GM12878 (cell line): ENCODE results near the gene HSPBAP1. TPM values are rescaled to one million over a fixed set of nuclear protein-coding genes. Genes with fewer than 3 reads are reported as not detected.

Source experiments
- ATAC-seq: fragments of 200-7000 bp; cut with Tn5 transposase; 3 replicates; pipeline ENCODE4 v1.9.1; 2020; ENCODE audit warnings: mild to moderate bottlenecking, moderate library complexity
- BruUV-seq: library from RNA; stranded (reverse); fragments of 400-500 nt; replicated peaks from 2 replicates; lab custom pipeline; 2021; lab: Mats Ljungman, UMichigan
- CTCF ChIA-PET: fragments of 300-600 bp; sonication (Branson Sonifier 250); formaldehyde crosslinking; extraction: SDS; loops from one replicate; lab custom pipeline; 2021; ENCODE audit warnings: inconsistent platforms; lab: Yijun Ruan, JAX
- POLR2A ChIA-PET: fragments of 350-600 bp; formaldehyde crosslinking; extraction: SDS; loops from one replicate; lab custom pipeline; 2021; ENCODE audit warnings: inconsistent platforms; lab: Charles Lee
- RAD21 ChIA-PET: fragments of 300-600 bp; sonication (Branson Sonifier 250); formaldehyde crosslinking; loops from one replicate; lab custom pipeline; 2023; ENCODE audit warnings: antibody characterized with exemption; ENCODE audit not compliant: unreplicated experiment; lab: Charles Lee
- SMC1A ChIA-PET: fragments of 300-600 bp; sonication (Branson Sonifier 250); formaldehyde crosslinking; loops from one replicate; lab custom pipeline; 2023; ENCODE audit not compliant: unreplicated experiment, uncharacterized antibody; lab: Charles Lee
- DNase-seq: peaks from one replicate; pipeline ENCODE4 v3.0.0-alpha.2; 2011; ENCODE audit warnings: low read depth, low spot score
- FAIRE-seq: peaks from 3 replicates; lab custom pipeline; 2011; peaks lifted over from hg19 to GRCh38; lab: Jason Lieb, UNC
- H2AFZ ChIP-seq: 2 replicates; pipeline ENCODE4 v1.6.0; 2011; ENCODE audit warnings: low read depth, low read length, control low read depth; ENCODE audit not compliant: control insufficient read depth
- H3K27ac ChIP-seq: 2 replicates; pipeline ENCODE4 v1.5.1; 2011; ENCODE audit warnings: control low read depth; ENCODE audit not compliant: control insufficient read depth, insufficient read depth
- H3K27me3 ChIP-seq, 2 experiments: replicated peaks in 1 of 2; 2 replicates each; pipeline versions ENCODE4 v1.6.0 to v1.6.1; 2011; ENCODE audit warnings: low read length in 1 of 2; ENCODE audit not compliant: control insufficient read depth in 2 of 2, insufficient read depth in 2 of 2
- H3K36me3 ChIP-seq, 2 experiments: 2 replicates each; pipeline ENCODE4 v1.5.1; 2011; ENCODE audit warnings: low read length in 1 of 2; ENCODE audit not compliant: control insufficient read depth in 2 of 2, insufficient read depth in 2 of 2
- H3K4me1 ChIP-seq: 2 replicates; pipeline ENCODE4 v1.6.1; 2011; ENCODE audit warnings: mild to moderate bottlenecking, low read length, moderate library complexity, mixed read lengths; ENCODE audit not compliant: control insufficient read depth, insufficient read depth
- H3K4me2 ChIP-seq: 2 replicates; pipeline ENCODE4 v1.6.0; 2011; ENCODE audit warnings: control low read depth; ENCODE audit not compliant: control insufficient read depth, insufficient read depth
- H3K4me3 ChIP-seq: fragments of 200-600 bp; sonication (generic); 2 replicates; pipeline ENCODE4 v1.5.1; 2016
- H3K79me2 ChIP-seq: 2 replicates; pipeline ENCODE4 v1.6.0; 2011; ENCODE audit warnings: low read length; ENCODE audit not compliant: control insufficient read depth, insufficient read depth
- H3K9ac ChIP-seq: 2 replicates; pipeline ENCODE4 v1.8.0; 2011; ENCODE audit warnings: low read length, control low read depth, mixed read lengths; ENCODE audit not compliant: control insufficient read depth, insufficient read depth
- H3K9me3 ChIP-seq: replicated peaks from 3 replicates; pipeline ENCODE4 v1.5.1; 2011; ENCODE audit warnings: mild to moderate bottlenecking, low read length; ENCODE audit not compliant: control insufficient read depth, insufficient read depth
- H4K20me1 ChIP-seq: 2 replicates; pipeline ENCODE4 v1.6.0; 2011; ENCODE audit not compliant: control insufficient read depth, insufficient read depth
- BCL11A ChIP-seq: IDR thresholded peaks from 2 replicates; pipeline ENCODE4 v1.6.1; 2011; ENCODE audit warnings: low read depth, low read length
- E2F8 ChIP-seq: fragments of 450-650 bp; IDR thresholded peaks from 2 replicates; pipeline ENCODE4 v1.6.1; 2018; ENCODE audit warnings: mild to moderate bottlenecking, low read depth, moderate library complexity; ENCODE audit not compliant: partially characterized antibody
- FOS ChIP-seq: IDR thresholded peaks from 3 replicates; pipeline ENCODE4 v1.6.1; 2011; ENCODE audit warnings: borderline replicate concordance; ENCODE audit not compliant: insufficient read length; ENCODE audit errors: extremely low read depth
- FOXM1 ChIP-seq: IDR thresholded peaks from 2 replicates; pipeline ENCODE4 v1.6.1; 2012; ENCODE audit warnings: low read depth, mild to moderate bottlenecking, inconsistent platforms, low read length, moderate library complexity
- HDAC6 ChIP-seq: fragments of 200-600 bp; sonication (generic); IDR thresholded peaks from one replicate; pipeline ENCODE4 v1.8.0; 2017; ENCODE audit warnings: antibody characterized with exemption; ENCODE audit not compliant: unreplicated experiment
- MAX ChIP-seq: IDR thresholded peaks from 2 replicates; pipeline ENCODE4 v1.6.1; 2012; ENCODE audit warnings: low read depth, low read length, improper control_type of control experiment
- MTA2 ChIP-seq: fragments of 450-650 bp; IDR thresholded peaks from 2 replicates; pipeline ENCODE4 v1.6.1; 2016; ENCODE audit warnings: low read depth, mild to moderate bottlenecking, moderate library complexity
- MXI1 ChIP-seq: fragments of 150-350 bp; IDR thresholded peaks from 2 replicates; pipeline ENCODE4 v1.6.1; 2011; ENCODE audit warnings: low read depth, mild to moderate bottlenecking, inconsistent platforms, low read length, improper control_type of control experiment
- MYB ChIP-seq: fragments of 150-350 bp; IDR thresholded peaks from 2 replicates; pipeline ENCODE4 v1.6.1; 2014; ENCODE audit warnings: mild to moderate bottlenecking, low read depth, low read length, borderline replicate concordance
- NBN ChIP-seq: fragments of 450-650 bp; IDR thresholded peaks from 2 replicates; pipeline ENCODE4 v1.6.1; 2016
- NFIC ChIP-seq: IDR thresholded peaks from 2 replicates; pipeline ENCODE4 v1.6.1; 2012; ENCODE audit warnings: low read depth, mild to moderate bottlenecking, inconsistent platforms, low read length, moderate library complexity
- NRF1 ChIP-seq: conservative IDR thresholded peaks from 2 replicates; pipeline ENCODE4 v1.6.1; 2011; ENCODE audit warnings: mild to moderate bottlenecking, low read depth, low read length, improper control_type of control experiment
- RFX5 ChIP-seq: IDR thresholded peaks from 2 replicates; pipeline ENCODE4 v1.6.1; 2011; ENCODE audit warnings: low read depth, low read length, improper control_type of control experiment
- RUNX3 ChIP-seq: IDR thresholded peaks from 2 replicates; pipeline ENCODE4 v1.6.1; 2012; ENCODE audit warnings: low read length, inconsistent platforms
- SMARCA5 ChIP-seq: fragments of 450-650 bp; IDR thresholded peaks from 2 replicates; pipeline ENCODE4 v1.6.1; 2017; ENCODE audit warnings: mild to moderate bottlenecking
- SP1 ChIP-seq: IDR thresholded peaks from one replicate; pipeline ENCODE4 v1.6.1; 2011; ENCODE audit warnings: low read depth, low read length
- SREBF2 ChIP-seq: IDR thresholded peaks from 2 replicates; pipeline ENCODE4 v1.6.1; 2012; ENCODE audit warnings: mild to moderate bottlenecking, low read length
- TAF1 ChIP-seq: IDR thresholded peaks from 2 replicates; pipeline ENCODE4 v1.6.1; 2011; ENCODE audit warnings: mild to moderate bottlenecking, low read depth, low read length, borderline replicate concordance
- ZNF274 ChIP-seq: IDR thresholded peaks from one replicate; pipeline ENCODE4 v1.8.0; 2011; ENCODE audit not compliant: insufficient read length, insufficient read depth
- WGBS: methylation state at CpG from one replicate; pipeline ENCODE4 v1.1.6; 2016; ENCODE audit warnings: low lambda C conversion rate; ENCODE audit not compliant: insufficient replicate concordance, insufficient coverage; ENCODE audit errors: missing lambda C conversion rate; 5-methylcytosine and 5-hydroxymethylcytosine counted together
- in situ Hi-C: fragments of 300-500 bp; cut with MboI; formaldehyde crosslinking; loops from 9 replicates; pipeline ENCODE4 v1.14.3; 2018; ENCODE audit warnings: mixed read lengths
- intact Hi-C: fragments of 100-400 bp; cut with micrococcal nuclease; formaldehyde crosslinking; loops from one replicate; pipeline ENCODE4 v1.14.2; 2022; ENCODE audit not compliant: unreplicated experiment
- polyA plus RNA-seq, 11 experiments: library from polyadenylated mRNA; depleted of rRNA in 4 of 11; unstranded in 6 of 11; stranded (reverse) in 5 of 11; fragments of >200 nt; fragmentation: Nextera tagmentation in 4 of 11; fragmentation: Illumina TruSeq in 1 of 11; extraction: Ambion mirVana in 4 of 11; extraction: Trizol in 1 of 11; gene quantifications; 1 replicate in 1 of 11; 2 replicates in 10 of 11; pipeline versions ENCODE4 v1.2.1 to v1.2.3, GENCODE V29; 2011 to 2016; ENCODE audit warnings: inconsistent platforms in 2 of 11, missing spikeins in 2 of 11, low read depth in 1 of 11
- total RNA-seq, 4 experiments: library from RNA; depleted of rRNA in 3 of 4; stranded (reverse); fragments of >200 nt in 3 of 4; fragmentation: Illumina TruSeq in 1 of 4; extraction: Trizol in 1 of 4; gene quantifications; 2 replicates each; pipeline versions ENCODE4 v1.2.1 to v1.2.3, GENCODE V29; 2013 to 2021

The HSPBAP1 gene
- total and polyA plus RNA-seq, 10 of the 15 experiments (the other 5 are each of a cell fraction or from before 2014, with no cell fraction given) = 3.2 to 10.3 (median 7.9) TPM

GRCh38 chr3:122810734-122811133, 17.1 kb upstream of the HSPBAP1 start:
- DNase-seq (no peak), ATAC-seq (no peak), FAIRE-seq (no peak)
- intact Hi-C loops (no loop called here), in situ Hi-C loops (no loop called here)
- RAD21 ChIA-PET = no interaction called here
- CTCF ChIA-PET = interaction anchor here (1.0 kb wide), 1 partner anchor 35 kb away, joined by 3 read pairs; no protein-coding TSS in a partner anchor
- H3K9ac ChIP-seq = no peak overlapping the region
- H3K9me3 ChIP-seq = no peaks in the 10 kb centered on the region
- no peaks in the 10 kb centered on the region for H3K4me1 ChIP-seq
- H4K20me1 ChIP-seq = no peaks in the 10 kb centered on the region
- no peaks in the 10 kb centered on the region for H3K27me3 ChIP-seq
- H3K4me2 ChIP-seq = no peak overlapping the region
- no peaks in the 10 kb centered on the region for H3K79me2 ChIP-seq
- no TSS peak for BruUV-seq
- H3K4me3 ChIP-seq = no peak overlapping the region
- POLR2A ChIA-PET = no interaction called here
- H2AFZ ChIP-seq = no peak overlapping the region
- H3K36me3 ChIP-seq = no peaks in the 10 kb centered on the region
- SMC1A ChIA-PET = interaction anchor here (1.0 kb wide), 1 partner anchor 14 kb away, joined by 3 read pairs; no protein-coding TSS in a partner anchor
- H3K27ac ChIP-seq = no peak overlapping the region
- TF ChIP-seq RUNX3 (no peak), FOXM1 (no peak), FOS (no peak), HDAC6 (no peak), TAF1 (no peak)

- intact Hi-C loops = no loop called here
- in situ Hi-C loops = no loop called here
- no peaks in the 10 kb centered on the region for H3K4me1 ChIP-seq
- CTCF ChIA-PET = no interaction called here
- no peaks in the 10 kb centered on the region for H3K27me3 ChIP-seq
- no peak overlapping the region for H3K9ac ChIP-seq
- no peaks in the 10 kb centered on the region for H3K9me3 ChIP-seq
- ATAC-seq = no peak
- no peaks in the 10 kb centered on the region for H4K20me1 ChIP-seq
- H3K79me2 ChIP-seq = no peaks in the 10 kb centered on the region
- no peak overlapping the region for H2AFZ ChIP-seq
- no peaks in the 10 kb centered on the region for H3K36me3 ChIP-seq
- POLR2A ChIA-PET = interaction anchor here (0.5 kb wide), 1 partner anchor 16 kb away, joined by 4 read pairs; no protein-coding TSS in a partner anchor
- SMC1A ChIA-PET = no interaction called here
- H3K27ac ChIP-seq = no peak overlapping the region
- no peak overlapping the region for H3K4me2 ChIP-seq
- FAIRE-seq = no peak
- 26% methylated on average over 2 of the region's 2 CpGs for WGBS
- BruUV-seq = no TSS peak
- DNase-seq = no peak
- H3K4me3 ChIP-seq = no peak overlapping the region
- RAD21 ChIA-PET = no interaction called here
- TF ChIP-seq SREBF2 (no peak), MYB (no peak), MXI1 (no peak), SMARCA5 (no peak), ZNF274 (no peak), RFX5 (no peak), MTA2 (no peak), BCL11A (no peak), E2F8 (no peak), NFIC (no peak), NBN (no peak), MAX (no peak), NRF1 (no peak), SP1 (no peak)
These were observed 10.3 kb upstream of the HSPBAP1 start for GRCh38 chr3:122803977-122804376.
